Peyer's patch (tissue), 4 donors: Measurements from ENCODE around the gene FIZ1. TPM values are rescaled to one million over a fixed set of nuclear protein-coding genes. Genes with fewer than 3 reads are reported as not detected.
A peak's percentile ranks its signal among the peaks of the same experiment; 100 is the strongest.

ENCODE experiments used
- DNase-seq, 3 donors: peaks; one replicate each; pipeline ENCODE4 v3.0.0-alpha.2; 2017 to 2019
- H3K27ac ChIP-seq, 4 donors: fragments of 200-600 bp; sonication (generic); one replicate each; pipeline ENCODE4 v1.5.1; 2016 to 2019
- H3K27me3 ChIP-seq, 2 donors: fragments of 200-600 bp; sonication (generic); one replicate each; pipeline ENCODE4 v1.5.1; 2019
- H3K36me3 ChIP-seq, 3 donors: fragments of 200-600 bp; sonication (generic); one replicate each; pipeline ENCODE4 v1.5.1; 2016 to 2019
- H3K4me1 ChIP-seq, 4 donors: fragments of 200-600 bp; sonication (generic); one replicate each; pipeline ENCODE4 v1.5.1; 2016 to 2019
- H3K4me3 ChIP-seq, 4 donors: fragments of 200-600 bp; sonication (generic); 1 replicate in 3 of 4; 2 replicates in 1 of 4; pipeline ENCODE4 v1.5.1; 2016 to 2019; ENCODE audit warnings: mild to moderate bottlenecking in 1 of 4
- H3K9me3 ChIP-seq, 4 donors: fragments of 200-600 bp; sonication (generic); one replicate each; pipeline ENCODE4 v1.5.1; 2016 to 2019; ENCODE audit warnings: mild to moderate bottlenecking in 1 of 4
- CTCF ChIP-seq, 6 experiments: fragments of 450-650 bp in 4 of 6; fragments of 200-600 bp in 2 of 6; sonication (generic) in 1 of 6; IDR thresholded peaks; one replicate each; pipeline ENCODE4 v1.5.1; 2017 to 2019; ENCODE audit warnings: antibody characterized with exemption in 6 of 6, mild to moderate bottlenecking in 3 of 6, moderate library complexity in 1 of 6
- POLR2A ChIP-seq, 2 donors: fragments of 450-650 bp; IDR thresholded peaks; one replicate each; pipeline ENCODE4 v1.5.1; 2017; ENCODE audit warnings: antibody characterized with exemption in 2 of 2, mild to moderate bottlenecking in 2 of 2, moderate library complexity in 2 of 2
- total RNA-seq, 4 donors: library from RNA; depleted of rRNA; stranded (reverse); fragments of >200 nt; gene quantifications; one replicate each; pipeline ENCODE4 v1.1.0, GENCODE V29; 2016

Gene FIZ1
- total RNA-seq, 4 donors from 2014 or later, result 6.0 to 14.9 (median 12.0) TPM

- Histone ChIP-seq H3K27me3 (no peaks in the 10 kb centered on the region), H3K36me3 (no peaks in the 10 kb centered on the region), H3K9me3 (peaks cover 0 to 4% (median 0%) of the 10 kb centered on the region in 4 donors), H3K4me1 (no peaks in the 10 kb centered on the region), H3K27ac (no peak overlapping the region), H3K4me3 (no peak overlapping the region)
- TF ChIP-seq CTCF (IDR thresholded peaks at IDR 0.05) (no peak), POLR2A (IDR thresholded peaks at IDR 0.05) (peak in 1 of 2 donors; percentile 26)
- DNase-seq, result peak in 1 of 3 donors; percentile 61
Measured at GRCh38 chr19:55563261-55563690, 36.0 kb downstream of the FIZ1 start.

- H3K36me3 ChIP-seq, result no peaks in the 10 kb centered on the region
- no peaks in the 10 kb centered on the region for H3K4me1 ChIP-seq
- peaks cover 0 to 4% (median 0%) of the 10 kb centered on the region in 4 donors for H3K9me3 ChIP-seq
- no peaks in the 10 kb centered on the region for H3K27me3 ChIP-seq
- TF ChIP-seq POLR2A (IDR thresholded peaks at IDR 0.05) (no peak), CTCF (IDR thresholded peaks at IDR 0.05) (no peak)
- H3K27ac ChIP-seq, result no peak overlapping the region
- no peak for DNase-seq
- no peak overlapping the region for H3K4me3 ChIP-seq
Measured at GRCh38 chr19:55559684-55560083, 39.6 kb downstream of the FIZ1 start.

- H3K4me1 ChIP-seq, result peaks cover 0 to 2% (median 0%) of the 10 kb centered on the region in 4 donors
- H3K27ac ChIP-seq, result no peak overlapping the region
- H3K4me3 ChIP-seq, result no peak overlapping the region
- no peaks in the 10 kb centered on the region for H3K9me3 ChIP-seq
- TF ChIP-seq CTCF (IDR thresholded peaks at IDR 0.05) (no peak), POLR2A (IDR thresholded peaks at IDR 0.05) (no peak)
- H3K27me3 ChIP-seq, result no peaks in the 10 kb centered on the region
- no peak for DNase-seq
- no peaks in the 10 kb centered on the region for H3K36me3 ChIP-seq
Measured at GRCh38 chr19:55554741-55555152, 44.6 kb downstream of the FIZ1 start.

GRCh38 chr19:55554302-55554701 lies 45.0 kb downstream of the FIZ1 start:
- Histone ChIP-seq H3K27me3 (no peaks in the 10 kb centered on the region), H3K4me1 (peaks cover 0 to 6% (median 0%) of the 10 kb centered on the region in 4 donors), H3K27ac (no peak overlapping the region), H3K36me3 (no peaks in the 10 kb centered on the region), H3K4me3 (no peak overlapping the region), H3K9me3 (no peaks in the 10 kb centered on the region)
- no peak for TF ChIP-seq POLR2A (IDR thresholded peaks at IDR 0.05)
- no peak for DNase-seq

GRCh38 chr19:55553217-55554182 lies 45.8 kb downstream of the FIZ1 start:
- Histone ChIP-seq H3K9me3 (no peaks in the 10 kb centered on the region), H3K36me3 (no peaks in the 10 kb centered on the region), H3K27ac (no peak overlapping the region), H3K27me3 (no peaks in the 10 kb centered on the region), H3K4me1 (peaks cover 0 to 6% (median 0%) of the 10 kb centered on the region in 4 donors), H3K4me3 (no peak overlapping the region)
- TF ChIP-seq POLR2A (IDR thresholded peaks at IDR 0.05) (no peak), CTCF (IDR thresholded peaks at IDR 0.05) (no peak)
- DNase-seq, result no peak

- no peak for DNase-seq
- Histone ChIP-seq H3K4me1 (peaks cover 0 to 6% (median 0%) of the 10 kb centered on the region in 4 donors), H3K4me3 (no peak overlapping the region), H3K9me3 (no peaks in the 10 kb centered on the region), H3K27me3 (no peaks in the 10 kb centered on the region), H3K27ac (no peak overlapping the region), H3K36me3 (no peaks in the 10 kb centered on the region)
- TF ChIP-seq POLR2A (IDR thresholded peaks at IDR 0.05), result no peak
- no peak for TF ChIP-seq CTCF (IDR thresholded peaks at IDR 0.05)
Measured at GRCh38 chr19:55552620-55553019, 46.7 kb downstream of the FIZ1 start.
